GM18907 (cell line): ENCODE measurements around the gene SH2B2.
"Not testable (repeated sequence)": the region's sequence is repeated elsewhere in the genome, so short reads cannot be mapped to it uniquely, and the experiment has no call there.

Source experiments
- ATAC-seq: cut with Tn5 transposase; IDR thresholded peaks from one replicate; pipeline ENCODE4 v1.9.1; 2021; ENCODE audit warnings: mild to moderate bottlenecking, moderate library complexity; ENCODE audit not compliant: unreplicated experiment

Gene SH2B2

GRCh38 chr7:102327183-102327582 is 40.5 kb downstream of the SH2B2 start:
- ATAC-seq = not testable (repeated sequence)

- ATAC-seq = not testable (repeated sequence)
These were observed 42.2 kb downstream of the SH2B2 start for GRCh38 chr7:102328863-102329262.

GRCh38 chr7:102329366-102329765 is 42.7 kb downstream of the SH2B2 start:
- ATAC-seq = not testable (repeated sequence)

- ATAC-seq = not testable (repeated sequence)
These were observed 44.2 kb downstream of the SH2B2 start for GRCh38 chr7:102330666-102331460.

GRCh38 chr7:102335574-102335973 is 48.9 kb downstream of the SH2B2 start:
- peak; percentile 65 for ATAC-seq

- ATAC-seq = not testable (repeated sequence)
These were observed 50.3 kb downstream of the SH2B2 start for GRCh38 chr7:102337002-102337401.

GRCh38 chr7:102337420-102337819 is 50.8 kb downstream of the SH2B2 start:
- ATAC-seq = not testable (repeated sequence)

GRCh38 chr7:102340599-102341368 is 54.1 kb downstream of the SH2B2 start:
- ATAC-seq = not testable (repeated sequence)

GRCh38 chr7:102346983-102347382 is 60.3 kb downstream of the SH2B2 start:
- ATAC-seq = not testable (repeated sequence)

GRCh38 chr7:102356344-102356743 is 69.7 kb downstream of the SH2B2 start, which contains the start of gene SPDYE6:
TSS of gene SPDYE6 (minus strand) at chr7:102356444. CDS start at chr7:102356023, 421 bp downstream.
- ATAC-seq = not testable (repeated sequence)

GRCh38 chr7:102363549-102364393 is 77.1 kb downstream of the SH2B2 start:
- peak; percentile 99 for ATAC-seq

GRCh38 chr7:102364394-102364886 is 77.8 kb downstream of the SH2B2 start:
- ATAC-seq = not testable (repeated sequence)

- not testable (repeated sequence) for ATAC-seq
These were observed 78.7 kb downstream of the SH2B2 start for GRCh38 chr7:102365390-102365789.

- ATAC-seq = not testable (repeated sequence)
These were observed 83.4 kb downstream of the SH2B2 start for GRCh38 chr7:102370038-102370437.
